Mesendoderm (in vitro differentiated cells): Measurements from ENCODE around the gene DLG2.
A peak's percentile ranks its signal among the peaks of the same experiment; 100 is the strongest.

Source experiments
- DNase-seq: peaks from one replicate; pipeline ENCODE4 v3.0.0; 2013
- H2AK5ac ChIP-seq: 2 replicates; pipeline ENCODE4 v1.6.1; 2013; ENCODE audit warnings: low read length, inconsistent platforms
- H2BK120ac ChIP-seq: 2 replicates; pipeline ENCODE4 v1.6.1; 2013; ENCODE audit warnings: low read depth, mild to moderate bottlenecking, low read length, moderate library complexity, mixed read lengths
- H2BK15ac ChIP-seq: replicated peaks from 2 replicates; pipeline ENCODE4 v1.6.1; 2013; ENCODE audit warnings: low read depth, mild to moderate bottlenecking, moderate library complexity
- H2BK5ac ChIP-seq: 2 replicates; pipeline ENCODE4 v1.6.1; 2013; ENCODE audit warnings: low read length, inconsistent platforms
- H3K18ac ChIP-seq: 2 replicates; pipeline ENCODE4 v1.6.1; 2013; ENCODE audit warnings: mild to moderate bottlenecking, low read length, mixed read lengths
- H3K23ac ChIP-seq: one replicate; pipeline ENCODE4 v1.6.1; 2013; ENCODE audit warnings: low read length
- H3K27ac ChIP-seq: 2 replicates; pipeline ENCODE4 v1.5.1; 2013; ENCODE audit warnings: low read depth, mild to moderate bottlenecking, inconsistent platforms, low read length, moderate library complexity
- H3K27me3 ChIP-seq: 2 replicates; pipeline ENCODE4 v1.6.1; 2013; ENCODE audit warnings: low read length, control low read depth, mild to moderate bottlenecking, inconsistent platforms; ENCODE audit not compliant: insufficient read depth, poor library complexity
- H3K36me3 ChIP-seq: 2 replicates; pipeline ENCODE4 v1.6.1; 2013; ENCODE audit warnings: low read length, inconsistent platforms; ENCODE audit not compliant: control insufficient read depth, insufficient read depth
- H3K4ac ChIP-seq: one replicate; pipeline ENCODE4 v1.6.1; 2013; ENCODE audit warnings: low read depth, mild to moderate bottlenecking, low read length, moderate library complexity
- H3K4me1 ChIP-seq: 2 replicates; pipeline ENCODE4 v1.6.1; 2013; ENCODE audit warnings: low read depth, low read length, inconsistent platforms; ENCODE audit not compliant: control insufficient read depth
- H3K4me2 ChIP-seq: 2 replicates; pipeline ENCODE4 v1.6.1; 2013; ENCODE audit warnings: low read length
- H3K4me3 ChIP-seq: 2 replicates; pipeline ENCODE4 v1.5.1; 2013; ENCODE audit warnings: mild to moderate bottlenecking, low read length
- H3K56ac ChIP-seq: one replicate; pipeline ENCODE4 v1.6.1; 2013; ENCODE audit warnings: low read length
- H3K79me1 ChIP-seq: 2 replicates; pipeline ENCODE4 v1.6.1; 2013; ENCODE audit warnings: low read length, inconsistent platforms
- H3K79me2 ChIP-seq: 2 replicates; pipeline ENCODE4 v1.6.1; 2013; ENCODE audit warnings: mild to moderate bottlenecking, low read length; ENCODE audit not compliant: control insufficient read depth, insufficient read depth
- H3K9ac ChIP-seq: 2 replicates; pipeline ENCODE4 v1.6.1; 2013; ENCODE audit warnings: low read length, inconsistent platforms
- H4K5ac ChIP-seq: one replicate; pipeline ENCODE4 v1.6.1; 2013; ENCODE audit warnings: low read length
- H4K8ac ChIP-seq: one replicate; pipeline ENCODE4 v1.6.1; 2013; ENCODE audit warnings: low read depth, mild to moderate bottlenecking, control low read depth, low read length, moderate library complexity
- WGBS: extraction: QIAGEN DNeasy Blood & Tissue Kit; methylation state at CpG from one replicate; pipeline ENCODE4 v1.1.7; 2013; ENCODE audit warnings: low lambda C conversion rate, missing lambda C conversion rate; ENCODE audit not compliant: insufficient coverage; ENCODE audit errors: extremely low coverage; 5-methylcytosine and 5-hydroxymethylcytosine counted together

Gene DLG2

GRCh38 chr11:83908298-83908856, 1718.8 kb downstream of the DLG2 start:
- H4K5ac ChIP-seq: no peak overlapping the region
- no peak overlapping the region for H3K56ac ChIP-seq
- no peaks in the 10 kb centered on the region for H3K36me3 ChIP-seq
- H2BK120ac ChIP-seq: no peak overlapping the region
- H4K8ac ChIP-seq: no peak overlapping the region
- no peak overlapping the region for H3K23ac ChIP-seq
- no peak overlapping the region for H2BK5ac ChIP-seq
- no peak overlapping the region for H2AK5ac ChIP-seq
- WGBS: no CpG with 5 or more reads among the region's 7 CpGs
- no peaks in the 10 kb centered on the region for H3K79me2 ChIP-seq
- H2BK15ac ChIP-seq: no peak overlapping the region
- no peak overlapping the region for H3K4ac ChIP-seq
- no peak for DNase-seq
- H3K4me2 ChIP-seq: no peak overlapping the region
- H3K9ac ChIP-seq: no peak overlapping the region
- H3K79me1 ChIP-seq: no peaks in the 10 kb centered on the region
- no peak overlapping the region for H3K4me3 ChIP-seq
- no peak overlapping the region for H3K27ac ChIP-seq
- H3K4me1 ChIP-seq: no peaks in the 10 kb centered on the region
- no peaks in the 10 kb centered on the region for H3K27me3 ChIP-seq
- H3K18ac ChIP-seq: no peak overlapping the region

- Histone ChIP-seq H3K9ac (no peak overlapping the region), H4K5ac (no peak overlapping the region), H3K4me3 (no peak overlapping the region), H3K27ac (no peak overlapping the region), H3K79me1 (no peaks in the 10 kb centered on the region), H3K27me3 (no peaks in the 10 kb centered on the region), H2BK5ac (no peak overlapping the region), H3K18ac (peak overlapping the region; percentile 39), H3K4me2 (no peak overlapping the region), H3K56ac (no peak overlapping the region), H3K36me3 (no peaks in the 10 kb centered on the region), H3K4ac (no peak overlapping the region), H3K79me2 (no peaks in the 10 kb centered on the region), H2AK5ac (no peak overlapping the region), H3K23ac (no peak overlapping the region), H2BK15ac (no peak overlapping the region), H2BK120ac (no peak overlapping the region), H4K8ac (no peak overlapping the region), H3K4me1 (no peaks in the 10 kb centered on the region)
- DNase-seq: peak; percentile 82
These were observed 1731.6 kb downstream of the DLG2 start for GRCh38 chr11:83895516-83895915.

- no peak for DNase-seq
- Histone ChIP-seq H2BK15ac (no peak overlapping the region), H2BK120ac (no peak overlapping the region), H3K18ac (no peak overlapping the region), H4K8ac (no peak overlapping the region), H3K4me3 (no peak overlapping the region), H3K27ac (no peak overlapping the region), H3K4me2 (no peak overlapping the region), H2AK5ac (no peak overlapping the region), H4K5ac (no peak overlapping the region), H3K27me3 (no peaks in the 10 kb centered on the region), H3K4ac (no peak overlapping the region), H2BK5ac (no peak overlapping the region), H3K79me2 (no peaks in the 10 kb centered on the region), H3K4me1 (no peaks in the 10 kb centered on the region), H3K9ac (no peak overlapping the region), H3K23ac (no peak overlapping the region), H3K79me1 (no peaks in the 10 kb centered on the region), H3K36me3 (no peaks in the 10 kb centered on the region), H3K56ac (no peak overlapping the region)
- no CpG with 5 or more reads among the region's 1 CpG for WGBS
These were observed 1745.7 kb downstream of the DLG2 start for GRCh38 chr11:83881428-83881827.

- no peak overlapping the region for H3K56ac ChIP-seq
- no peaks in the 10 kb centered on the region for H3K79me2 ChIP-seq
- H3K4me1 ChIP-seq: no peaks in the 10 kb centered on the region
- H3K4me3 ChIP-seq: no peak overlapping the region
- no peak overlapping the region for H3K23ac ChIP-seq
- no peak overlapping the region for H2AK5ac ChIP-seq
- H2BK120ac ChIP-seq: no peak overlapping the region
- no peak overlapping the region for H2BK5ac ChIP-seq
- H3K27ac ChIP-seq: no peak overlapping the region
- no peaks in the 10 kb centered on the region for H3K36me3 ChIP-seq
- no peak for DNase-seq
- no peak overlapping the region for H3K9ac ChIP-seq
- H2BK15ac ChIP-seq: no peak overlapping the region
- H4K5ac ChIP-seq: no peak overlapping the region
- H3K27me3 ChIP-seq: no peaks in the 10 kb centered on the region
- no peak overlapping the region for H4K8ac ChIP-seq
- H3K79me1 ChIP-seq: no peaks in the 10 kb centered on the region
- no peak overlapping the region for H3K4me2 ChIP-seq
- no peak overlapping the region for H3K4ac ChIP-seq
- H3K18ac ChIP-seq: no peak overlapping the region
These were observed 1756.1 kb downstream of the DLG2 start for GRCh38 chr11:83871054-83871453.

DNA sequence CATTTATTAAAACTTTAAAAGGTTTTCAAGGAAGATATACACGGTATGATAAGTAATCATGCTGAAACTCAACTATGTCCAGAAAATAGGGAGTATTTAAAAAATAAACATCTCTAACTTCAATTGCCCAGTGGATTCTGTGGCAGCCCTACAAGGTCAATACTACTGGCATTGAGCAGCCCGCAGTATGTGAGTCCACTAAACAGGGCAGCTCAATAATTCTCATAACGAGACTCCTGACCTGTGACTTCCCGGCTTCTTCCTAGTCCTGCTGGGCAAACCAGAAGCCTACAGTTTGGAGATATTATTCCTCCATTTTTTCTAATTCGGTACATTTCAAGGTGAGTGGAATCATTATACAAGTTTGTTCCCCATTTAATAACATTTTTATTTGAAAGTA, 1760.5 kb downstream of the DLG2 start:
- no CpG with 5 or more reads among the region's 5 CpGs for WGBS

DNA sequence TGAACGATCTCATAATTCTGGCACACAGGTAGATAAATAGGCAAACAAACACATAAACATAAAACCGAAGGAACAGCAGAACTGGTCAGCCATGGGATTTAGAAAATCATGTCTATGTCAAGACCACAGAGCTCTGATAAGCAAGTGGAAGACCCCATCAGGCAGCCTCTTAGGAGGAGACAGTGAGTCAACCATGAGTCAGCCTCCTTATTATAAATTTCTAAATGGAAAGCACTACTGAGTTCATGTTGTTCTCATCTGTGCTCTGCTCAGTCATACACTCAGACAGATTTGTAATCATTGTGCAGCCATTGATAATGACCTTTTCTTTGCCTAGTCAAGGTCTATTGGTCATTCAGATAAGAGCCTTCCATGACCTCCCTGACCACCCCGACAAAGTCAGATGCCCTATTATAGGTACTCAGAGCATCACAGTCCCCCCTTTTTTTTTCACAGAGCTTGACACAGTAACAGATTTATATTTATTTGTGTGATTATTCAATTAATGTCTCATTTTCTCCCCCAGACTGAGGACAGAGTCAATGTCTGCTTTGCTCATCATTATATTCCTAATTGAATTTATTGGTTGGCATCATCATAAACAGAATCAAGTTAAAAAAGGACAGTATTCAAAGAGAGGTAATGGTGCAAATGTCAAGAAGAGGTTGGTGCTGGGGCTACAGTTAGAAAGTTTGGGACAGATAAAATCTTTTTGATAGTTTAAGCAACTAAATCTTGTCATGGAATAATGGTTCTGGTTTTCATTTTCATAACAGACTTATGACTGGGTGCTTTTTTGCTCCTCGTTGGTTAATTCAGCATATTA, 1761.3 kb downstream of the DLG2 start:
- H4K8ac ChIP-seq: no peak overlapping the region

More for the DNA sequence above, 1760.5 kb downstream of the DLG2 start:
- Histone ChIP-seq H3K4ac (no peak overlapping the region), H3K4me3 (no peak overlapping the region), H3K9ac (no peak overlapping the region), H3K27ac (no peak overlapping the region), H3K79me2 (no peaks in the 10 kb centered on the region), H2BK120ac (no peak overlapping the region), H3K27me3 (no peaks in the 10 kb centered on the region), H3K4me1 (no peaks in the 10 kb centered on the region), H3K23ac (no peak overlapping the region), H2BK5ac (no peak overlapping the region), H3K36me3 (no peaks in the 10 kb centered on the region), H3K18ac (no peak overlapping the region), H3K56ac (no peak overlapping the region), H3K79me1 (no peaks in the 10 kb centered on the region), H2AK5ac (no peak overlapping the region), H4K8ac (no peak overlapping the region), H4K5ac (no peak overlapping the region), H3K4me2 (no peak overlapping the region), H2BK15ac (no peak overlapping the region)
- DNase-seq: no peak

More for the DNA sequence above, 1761.3 kb downstream of the DLG2 start:
- no peak for DNase-seq
- WGBS: no CpG with 5 or more reads among the region's 4 CpGs
- H3K27ac ChIP-seq: no peak overlapping the region
- no peak overlapping the region for H3K23ac ChIP-seq
- no peaks in the 10 kb centered on the region for H3K36me3 ChIP-seq
- no peak overlapping the region for H4K5ac ChIP-seq
- H3K4me3 ChIP-seq: no peak overlapping the region
- no peak overlapping the region for H3K9ac ChIP-seq
- no peak overlapping the region for H2AK5ac ChIP-seq
- no peaks in the 10 kb centered on the region for H3K79me1 ChIP-seq
- no peak overlapping the region for H2BK5ac ChIP-seq
- H2BK120ac ChIP-seq: no peak overlapping the region
- H2BK15ac ChIP-seq: no peak overlapping the region
- H3K27me3 ChIP-seq: no peaks in the 10 kb centered on the region
- no peak overlapping the region for H3K4ac ChIP-seq
- H3K18ac ChIP-seq: no peak overlapping the region
- no peaks in the 10 kb centered on the region for H3K79me2 ChIP-seq
- no peak overlapping the region for H3K56ac ChIP-seq
- no peaks in the 10 kb centered on the region for H3K4me1 ChIP-seq
- H3K4me2 ChIP-seq: no peak overlapping the region
